Muscle of leg (tissue), 9 donors: ENCODE results near the gene RCOR2. TPM values are rescaled to one million over a fixed set of nuclear protein-coding genes. Genes with fewer than 3 reads are reported as not detected.

Experiments
- polyA plus RNA-seq, 8 donors: library from polyadenylated mRNA; unstranded; fragments of 120-200 nt; gene quantifications; one replicate each; pipeline versions ENCODE4 v1.2.1 to v1.2.3, GENCODE V29; 2013; ENCODE audit warnings: inconsistent platforms in 1 of 8, low replicate concordance in 1 of 8; ENCODE audit not compliant: insufficient read length in 8 of 8, insufficient read depth in 1 of 8
- total RNA-seq: library from RNA; stranded (reverse); fragments of 120-200 nt; gene quantifications from one replicate; pipeline ENCODE4 v1.2.4, GENCODE V29; 2013

RCOR2 gene
- total and polyA plus RNA-seq, 9 donors = 11.0 to 16.8 (median 14.5) TPM

Other genes starting within 250 kb of the RCOR2 start
- 38.8 TPM for gene ATL3, start 245.8 kb downstream of the RCOR2 start, total RNA-seq
- 10 to 100 TPM; 12.7 to 26.2 (median 15.6) TPM for gene ATL3, start 245.8 kb downstream of the RCOR2 start, polyA plus RNA-seq
- 25.5 TPM for gene RTN3, start 235.7 kb downstream of the RCOR2 start, total RNA-seq
- 10 to 100 TPM; 50.5 to 76.0 (median 54.5) TPM for gene RTN3, start 235.7 kb downstream of the RCOR2 start, polyA plus RNA-seq
- gene ZFTA, start 148.4 kb downstream of the RCOR2 start, total RNA-seq = 23.3 TPM
- 10 to 100 TPM; 24.9 to 33.0 (median 28.0) TPM for gene ZFTA, start 148.4 kb downstream of the RCOR2 start, polyA plus RNA-seq
- gene SPINDOC, start 103.7 kb downstream of the RCOR2 start, total RNA-seq = 12.1 TPM
- 10 to 100 TPM; 21.6 to 32.9 (median 24.5) TPM for gene SPINDOC, start 103.7 kb downstream of the RCOR2 start, polyA plus RNA-seq
- 7.4 TPM for gene MARK2, start 78.1 kb downstream of the RCOR2 start, total RNA-seq
- 10 to 100 TPM; 13.1 to 22.7 (median 18.3) TPM for gene MARK2, start 78.1 kb downstream of the RCOR2 start, polyA plus RNA-seq
- 8.9 TPM for gene NAA40, start 21.8 kb upstream of the RCOR2 start, total RNA-seq
- 10 to 100 TPM; 14.5 to 18.4 (median 16.6) TPM for gene NAA40, start 21.8 kb upstream of the RCOR2 start, polyA plus RNA-seq
- 408 TPM for gene COX8A, start 57.5 kb upstream of the RCOR2 start, total RNA-seq
- gene COX8A, start 57.5 kb upstream of the RCOR2 start, polyA plus RNA-seq = 100 to 1,000 TPM; 229 to 300 (median 276) TPM
- gene OTUB1, start 69.3 kb upstream of the RCOR2 start, total RNA-seq = 19.9 TPM
- gene OTUB1, start 69.3 kb upstream of the RCOR2 start, polyA plus RNA-seq = 10 to 100 TPM; 50.4 to 61.9 (median 54.9) TPM
- 1.2 TPM for gene FLRT1, start 118.8 kb upstream of the RCOR2 start, total RNA-seq
- 1 to 10 TPM; 2.1 to 6.2 (median 3.0) TPM for gene FLRT1, start 118.8 kb upstream of the RCOR2 start, polyA plus RNA-seq
- gene MACROD1, start 248.9 kb upstream of the RCOR2 start, total RNA-seq = 107 TPM
- 10 to 100 TPM; 46.1 to 82.9 (median 63.1) TPM for gene MACROD1, start 248.9 kb upstream of the RCOR2 start, polyA plus RNA-seq